HG03159 (cell line): Measurements from ENCODE around the gene IL23A.
A peak's percentile ranks its signal among the peaks of the same experiment; 100 is the strongest.
"Not testable (repeated sequence)": the region's sequence is repeated elsewhere in the genome, so short reads cannot be mapped to it uniquely, and the experiment has no call there.

Experiments
- ATAC-seq: cut with Tn5 transposase; IDR thresholded peaks from one replicate; pipeline ENCODE4 v1.9.1; 2021; ENCODE audit warnings: mild to moderate bottlenecking, moderate library complexity; ENCODE audit not compliant: unreplicated experiment

Gene IL23A

GRCh38 chr12:56324206-56324605 lies 14.5 kb upstream of the IL23A start:
- no peak for ATAC-seq

GRCh38 chr12:56326126-56326525 lies 12.6 kb upstream of the IL23A start:
- no peak for ATAC-seq

- ATAC-seq, result no peak
These were observed 12.2 kb upstream of the IL23A start for GRCh38 chr12:56326533-56326932.

GRCh38 chr12:56330936-56331490 lies 7.7 kb upstream of the IL23A start:
- no peak for ATAC-seq

- ATAC-seq, result no peak
These were observed 6.0 kb upstream of the IL23A start for GRCh38 chr12:56332512-56333196.

GRCh38 chr12:56333197-56333678 lies 5.4 kb upstream of the IL23A start:
- ATAC-seq, result no peak

- peak; percentile 95 for ATAC-seq
These were observed 4.8 kb upstream of the IL23A start, which contains the start of gene PAN2 for GRCh38 chr12:56333679-56334489. TSS of gene PAN2 (minus strand) at chr12:56334000. CDS start at chr12:56333094, 906 bp downstream.

GRCh38 chr12:56334490-56334793 lies 4.2 kb upstream of the IL23A start:
- no peak for ATAC-seq

- ATAC-seq, result not testable (repeated sequence)
These were observed 3.2 kb upstream of the IL23A start for GRCh38 chr12:56335527-56335926.

GRCh38 chr12:56336361-56337167 lies 2.1 kb upstream of the IL23A start:
- ATAC-seq, result no peak

GRCh38 chr12:56337753-56338251 lies 882 bp upstream of the IL23A start:
- ATAC-seq, result no peak

GRCh38 chr12:56339158-56339422 lies 406 bp downstream of the IL23A start:
- ATAC-seq, result no peak

GRCh38 chr12:56341616-56342015 lies 2.9 kb downstream of the IL23A start:
- ATAC-seq, result no peak

- not testable (repeated sequence) for ATAC-seq
These were observed 3.6 kb downstream of the IL23A start for GRCh38 chr12:56342290-56342689.

- ATAC-seq, result no peak
These were observed 8.0 kb downstream of the IL23A start for GRCh38 chr12:56346675-56347074.

- ATAC-seq, result not testable (repeated sequence)
These were observed 8.6 kb downstream of the IL23A start for GRCh38 chr12:56347255-56347654.

GRCh38 chr12:56348776-56349175 lies 10.1 kb downstream of the IL23A start:
- no peak for ATAC-seq

- no peak for ATAC-seq
These were observed 12.0 kb downstream of the IL23A start for GRCh38 chr12:56350662-56351061.

GRCh38 chr12:56351325-56351724 lies 12.6 kb downstream of the IL23A start:
- ATAC-seq, result no peak

GRCh38 chr12:56358836-56359532 lies 20.3 kb downstream of the IL23A start:
- no peak for ATAC-seq
